Spleen (tissue), 7 donors: ENCODE results near the gene SLC25A2.

ENCODE experiments used
- CTCF ChIP-seq, 11 experiments: fragments of 200-600 bp in 7 of 11; fragments of 450-650 bp in 4 of 11; sonication (generic) in 4 of 11; IDR thresholded peaks in 8 of 11; conservative IDR thresholded peaks in 3 of 11; 1 replicate in 7 of 11; 2 replicates in 4 of 11; pipeline versions ENCODE4 v1.4.0 to v1.8.0; 2016 to 2021; ENCODE audit warnings: antibody characterized with exemption in 11 of 11, inconsistent platforms in 4 of 11, mild to moderate bottlenecking in 1 of 11
- POLR2A ChIP-seq, 3 donors: fragments of 450-650 bp; IDR thresholded peaks; one replicate each; pipeline ENCODE4 v1.5.1; 2017; ENCODE audit warnings: antibody characterized with exemption in 3 of 3, mild to moderate bottlenecking in 1 of 3
- donor health status: DM: no; HTN: no; CAD: no; lungs with moderate emphysema.
- donor health status: DM: no; HTN: no; CAD: no.
- donor health status: DM: no; HTN: no; CAD: no.

GRCh38 chr5:141322261-141322660, 18.4 kb upstream of the SLC25A2 start:
- no peak for TF ChIP-seq POLR2A (IDR thresholded peaks at IDR 0.05)
- no peak for TF ChIP-seq CTCF (IDR thresholded peaks at IDR 0.05 in 8 of 11, conservative IDR thresholded peaks at IDR 0.05 in 3 of 11)
